HG02852 (cell line): Measurements from ENCODE around the gene XYLB.
A peak's percentile ranks its signal among the peaks of the same experiment; 100 is the strongest.
"Not testable (repeated sequence)": the region's sequence is repeated elsewhere in the genome, so short reads cannot be mapped to it uniquely, and the experiment has no call there.

ENCODE experiments used
- ATAC-seq: cut with Tn5 transposase; IDR thresholded peaks from one replicate; pipeline ENCODE4 v1.9.1; 2021; ENCODE audit warnings: mild to moderate bottlenecking, moderate library complexity; ENCODE audit not compliant: unreplicated experiment

Gene XYLB

DNA sequence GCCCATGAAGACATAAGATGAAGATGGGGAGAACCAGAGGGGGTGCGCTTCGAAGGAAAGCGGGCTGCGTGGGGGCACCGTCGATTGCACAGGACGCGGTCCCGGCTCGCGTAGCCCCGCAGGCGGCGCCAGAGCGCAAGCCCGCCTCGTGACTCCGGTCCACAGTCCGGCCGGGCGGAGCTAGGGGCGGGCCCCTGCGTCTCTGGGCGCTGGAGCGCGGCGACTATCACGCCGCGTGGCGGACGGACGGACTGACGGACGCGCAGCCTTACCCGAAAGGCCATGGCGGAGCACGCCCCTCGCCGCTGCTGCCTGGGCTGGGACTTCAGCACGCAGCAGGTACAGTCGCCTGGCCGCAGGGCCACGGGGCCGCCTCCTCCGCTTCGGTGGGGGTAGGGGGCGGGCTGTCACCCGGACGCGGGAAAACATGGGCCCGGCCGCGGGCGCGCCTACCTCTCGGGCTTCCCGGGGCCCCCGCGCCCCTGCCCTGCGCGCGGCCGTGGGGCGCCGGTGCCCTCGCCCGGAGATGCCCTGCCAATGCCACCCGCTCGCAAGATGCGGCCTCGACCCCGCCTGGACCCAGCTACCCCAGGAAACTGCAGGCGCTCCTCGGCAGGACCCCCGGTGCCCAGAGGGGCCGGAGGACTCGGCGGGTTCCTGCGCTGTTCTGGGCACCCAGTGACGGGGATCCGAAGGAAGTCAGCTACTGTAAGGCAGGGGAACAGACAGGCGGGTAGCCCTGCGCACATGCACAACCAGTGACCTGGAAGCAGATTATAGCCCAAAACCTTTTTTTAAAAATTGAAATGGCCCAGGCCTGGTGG is at the start of gene XYLB:
TSS of gene XYLB (plus strand) at position 199 of the 824 bp plus-strand sequence. CDS start at position 283, 84 bp downstream.
- ATAC-seq: peak; percentile 96

- not testable (repeated sequence) for ATAC-seq
Observed at GRCh38 chr3:38297053-38297452, 49.5 kb upstream of the XYLB start.

GRCh38 chr3:38297537-38297936 is 49.0 kb upstream of the XYLB start:
- no peak for ATAC-seq

DNA sequence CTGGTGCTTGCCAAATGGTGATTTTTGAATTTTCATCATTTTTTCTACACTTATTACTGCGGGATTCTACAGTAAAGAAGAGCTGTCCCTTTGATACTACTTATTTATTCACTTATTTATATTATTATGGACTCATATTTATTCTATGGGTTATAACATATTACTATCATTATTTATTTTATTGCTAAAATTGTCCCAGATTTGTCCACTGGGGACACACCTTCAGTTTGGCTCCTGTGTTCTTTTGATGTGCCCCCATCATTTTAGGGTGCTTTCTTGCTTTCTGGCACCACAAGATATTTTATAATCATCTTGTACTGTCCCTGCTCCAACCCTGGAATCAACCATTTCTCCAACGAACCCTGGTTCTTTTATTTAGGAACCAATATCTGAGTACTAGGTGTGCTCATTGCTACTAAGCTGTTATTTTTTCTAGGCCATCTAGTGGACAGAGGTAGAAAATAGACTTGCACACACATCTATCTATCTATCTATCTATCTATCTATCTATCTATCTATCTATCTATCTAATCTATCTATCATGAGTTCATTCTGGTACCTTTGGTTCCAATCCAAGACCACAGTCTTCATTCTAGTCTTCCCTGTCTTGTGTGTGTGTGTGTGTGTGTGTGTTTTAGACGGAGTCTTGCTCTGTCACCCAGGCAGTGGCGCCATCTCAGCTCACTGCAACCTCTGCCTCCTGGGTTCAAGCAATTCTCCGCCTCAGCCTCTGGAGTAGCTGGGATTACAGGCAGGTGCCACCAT is 48.5 kb upstream of the XYLB start:
- ATAC-seq: no peak

DNA sequence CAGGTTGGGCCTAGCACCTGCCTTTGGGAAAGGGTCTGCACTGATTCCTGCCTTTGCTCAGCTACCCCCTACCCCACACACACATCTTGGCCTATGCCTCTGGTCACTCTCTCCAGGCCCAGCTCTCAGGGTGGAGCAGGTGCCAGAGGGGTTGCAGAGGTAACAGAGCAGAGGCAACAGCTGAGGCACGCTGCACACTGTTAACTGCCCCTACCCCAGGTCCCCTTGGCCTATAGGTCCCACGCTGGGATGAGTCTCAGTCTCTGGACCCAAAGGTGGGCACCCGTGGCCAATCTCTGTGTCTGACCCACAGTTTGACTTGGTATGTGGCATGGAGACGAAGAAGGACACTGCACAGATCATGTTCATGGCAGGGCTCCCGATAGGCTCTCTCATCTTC is 39.6 kb upstream of the XYLB start:
- ATAC-seq: no peak

- ATAC-seq: no peak
Observed at GRCh38 chr3:38307599-38307998, 39.0 kb upstream of the XYLB start.

DNA sequence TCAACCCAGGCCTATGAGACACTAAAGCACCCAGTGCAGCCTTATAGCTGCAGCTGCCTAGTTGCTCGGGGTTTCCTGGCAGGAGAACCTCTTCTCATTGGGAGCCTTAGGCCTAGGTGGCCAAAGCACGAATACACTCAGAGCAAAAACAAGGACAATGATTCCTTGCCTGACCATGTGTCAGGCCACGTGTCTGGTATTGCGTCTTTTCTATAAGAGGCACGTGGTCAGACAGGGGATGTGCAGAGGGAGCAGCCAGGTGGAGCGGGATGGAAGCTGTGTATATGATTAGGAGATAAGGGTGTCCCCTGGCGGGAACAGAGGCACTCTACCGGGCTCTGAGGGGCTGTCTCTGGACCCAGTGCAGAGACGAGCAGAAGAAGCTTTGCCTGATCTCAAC is 38.1 kb upstream of the XYLB start:
- no peak for ATAC-seq

DNA sequence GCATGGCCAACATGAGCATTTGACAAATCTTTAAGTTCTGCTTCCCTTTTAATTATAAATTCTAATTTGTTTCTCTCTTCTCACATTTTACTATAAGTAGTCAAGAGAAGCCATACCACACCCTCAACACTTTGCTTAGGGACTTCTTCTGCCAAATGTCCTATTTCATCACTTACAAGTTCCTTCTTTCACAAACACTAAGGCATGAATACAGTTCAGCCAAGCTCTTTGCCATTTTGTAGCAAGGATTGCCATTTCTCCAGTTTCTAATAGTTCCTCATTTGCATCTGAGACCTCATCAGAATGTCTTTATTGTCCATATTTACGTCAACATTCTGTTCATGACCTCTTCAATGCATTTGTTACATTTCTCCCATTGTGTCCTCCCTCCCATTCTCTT is 35.1 kb upstream of the XYLB start:
- ATAC-seq: no peak

- ATAC-seq: no peak
Observed at GRCh38 chr3:38311941-38312340, 34.6 kb upstream of the XYLB start.

- ATAC-seq: no peak
Observed at GRCh38 chr3:38312356-38312755, 34.2 kb upstream of the XYLB start.

DNA sequence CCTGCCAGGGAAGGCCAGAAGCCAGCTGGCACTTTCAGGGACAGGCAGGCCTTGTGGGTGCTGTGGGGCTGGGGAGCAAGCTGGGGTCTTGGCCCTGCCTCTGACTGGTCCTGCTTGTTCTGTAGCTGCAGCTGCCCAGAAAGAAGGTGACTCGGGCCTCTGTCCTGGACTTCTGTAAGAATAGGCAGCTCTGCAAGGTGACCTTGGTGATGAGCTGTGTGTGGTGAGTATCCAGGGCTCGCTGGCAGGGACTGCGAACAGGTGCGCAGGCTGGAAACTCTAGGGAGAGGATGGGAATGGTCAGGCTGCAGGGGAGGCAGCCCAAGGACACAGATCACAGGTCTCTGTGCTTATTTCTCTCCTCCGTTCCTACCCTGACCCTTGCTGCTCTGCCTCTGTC is 33.3 kb upstream of the XYLB start:
- ATAC-seq: no peak

GRCh38 chr3:38313695-38314094 is 32.9 kb upstream of the XYLB start:
- no peak for ATAC-seq

- no peak for ATAC-seq
Observed at GRCh38 chr3:38314112-38314763, 32.3 kb upstream of the XYLB start.

DNA sequence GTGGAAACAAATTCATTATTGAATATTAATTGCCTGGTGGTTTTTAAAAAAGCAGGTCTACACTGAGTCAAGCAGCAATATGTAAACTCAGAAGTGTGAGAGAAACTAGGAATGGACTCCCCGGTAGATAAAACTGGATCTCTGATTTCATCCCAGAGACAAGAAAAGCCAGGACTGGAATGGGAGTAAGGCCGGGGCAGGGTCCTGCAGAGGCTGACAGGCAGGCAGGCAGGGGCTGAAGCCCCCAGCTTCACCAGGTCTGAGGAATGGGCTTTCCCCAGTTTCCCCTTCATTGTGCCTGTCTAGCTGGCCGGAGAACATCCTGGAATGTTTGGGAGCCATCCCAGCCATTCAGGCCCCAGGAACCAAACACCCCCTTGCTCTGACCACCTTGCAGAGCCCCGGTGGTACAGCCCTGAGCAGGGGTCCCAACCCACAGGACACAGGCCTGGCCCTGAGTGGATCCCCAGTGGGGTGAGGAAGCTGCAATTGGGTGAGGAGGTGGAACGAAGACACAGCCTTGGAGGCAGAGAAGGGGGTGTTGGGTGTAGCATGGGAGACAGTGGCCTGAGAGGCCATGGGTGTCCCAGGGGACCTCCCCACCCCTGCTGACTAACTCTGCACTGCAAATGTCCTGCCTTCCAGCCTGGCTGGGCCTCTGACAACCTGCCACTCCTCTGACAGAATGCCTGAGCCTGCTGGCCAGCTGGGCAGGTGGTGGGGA is 31.7 kb upstream of the XYLB start:
- no peak for ATAC-seq

GRCh38 chr3:38315488-38316230 is 30.9 kb upstream of the XYLB start:
- ATAC-seq: no peak

DNA sequence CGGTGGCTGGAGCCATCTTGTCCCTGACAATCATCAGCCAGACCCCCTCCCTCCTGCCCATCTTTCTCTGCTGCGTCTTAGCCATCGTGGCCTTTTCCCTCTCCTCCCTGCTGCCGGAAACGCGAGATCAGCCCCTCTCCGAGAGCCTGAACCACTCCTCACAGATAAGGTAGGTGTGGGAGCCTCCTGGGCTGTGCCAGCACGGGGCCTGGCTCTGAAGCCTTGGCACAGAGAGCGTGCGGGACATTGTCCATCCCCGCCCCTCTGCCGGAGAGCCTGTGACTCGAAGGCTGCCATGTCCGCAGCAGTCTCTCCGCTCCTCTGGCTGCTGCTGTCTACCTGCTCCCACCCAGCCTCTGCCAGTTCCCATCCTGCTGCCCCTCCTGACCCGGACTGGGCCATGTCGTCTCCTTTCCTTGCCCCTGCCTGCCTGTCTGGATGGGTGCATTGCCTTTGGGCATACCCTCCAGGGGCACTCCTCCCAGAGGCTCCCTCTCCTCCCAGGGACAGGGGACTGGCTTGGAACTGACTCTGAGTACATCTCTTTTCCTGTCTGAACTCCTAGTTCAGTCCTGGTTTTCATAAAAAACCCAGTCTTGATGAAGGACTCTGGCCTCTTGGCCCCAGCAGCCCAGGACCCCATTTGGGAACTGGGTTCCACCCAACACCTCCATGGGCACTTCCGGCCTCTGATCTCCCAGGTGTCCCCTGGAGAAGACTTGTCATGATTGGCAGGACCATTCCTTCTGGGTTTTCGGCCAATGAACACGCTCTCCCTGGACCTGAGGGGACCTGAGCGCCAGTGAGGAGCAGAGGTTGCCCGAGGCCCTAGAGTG is 30.0 kb upstream of the XYLB start:
- no peak for ATAC-seq

GRCh38 chr3:38317192-38317759 is 29.3 kb upstream of the XYLB start:
- ATAC-seq: no peak

DNA sequence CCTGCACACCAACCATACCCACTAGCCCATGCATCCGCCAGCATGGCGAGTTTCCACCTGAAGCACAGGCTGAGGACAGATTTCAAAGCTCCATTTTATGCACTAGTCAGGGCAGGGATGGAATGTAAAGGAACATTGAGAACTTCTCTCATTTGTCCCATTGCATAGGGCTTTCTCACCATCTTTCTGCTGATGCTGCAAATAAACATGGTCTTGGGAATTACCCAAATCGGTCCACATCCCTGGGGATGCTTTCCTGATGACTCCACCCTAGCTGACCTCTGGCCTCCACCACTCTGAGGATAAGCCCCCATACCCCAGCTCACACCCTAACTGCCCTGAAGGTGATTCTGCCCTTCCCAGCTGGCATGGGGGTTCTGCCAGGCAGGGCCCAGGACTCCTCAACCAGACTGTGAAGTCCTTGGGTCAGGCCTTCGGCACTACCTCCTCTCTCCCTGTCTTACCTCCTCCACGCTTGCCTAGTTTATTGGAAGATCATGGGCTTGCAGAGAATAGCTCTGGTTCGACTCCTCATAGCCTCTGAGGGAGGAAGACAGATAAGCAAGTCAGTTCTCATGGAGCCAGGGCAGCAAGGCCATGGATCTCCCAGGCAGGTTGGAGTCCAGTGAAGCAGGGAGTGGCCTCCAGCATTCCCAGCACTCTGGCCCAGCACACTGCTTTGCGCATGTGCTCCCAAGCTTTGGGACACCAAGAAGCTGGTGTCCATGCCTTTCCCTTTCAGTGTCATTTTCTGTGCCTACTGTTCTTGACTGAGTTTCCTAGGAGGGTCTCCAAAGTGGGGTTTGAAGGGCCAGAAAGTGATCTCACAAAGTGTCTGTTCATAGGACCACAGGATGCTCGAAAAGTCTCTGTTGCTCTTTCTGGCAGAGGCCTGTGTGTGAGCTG is 27.6 kb upstream of the XYLB start:
- ATAC-seq: no peak
